Heart left ventricle (tissue), 13 donors: ENCODE data around the gene KCNJ10.
A peak's percentile ranks its signal among the peaks of the same experiment; 100 is the strongest.

Experiments
- CTCF ChIP-seq, 12 donors: fragments of 200-600 bp; sonication (generic) in 4 of 12; IDR thresholded peaks; one replicate each; pipeline versions ENCODE4 v1.5.0 to v1.8.0; 2018 to 2022; ENCODE audit warnings: antibody characterized with exemption in 12 of 12, mild to moderate bottlenecking in 5 of 12
- POLR2A ChIP-seq, 2 donors: fragments of 450-650 bp; IDR thresholded peaks; one replicate each; pipeline ENCODE4 v1.6.1; 2017; ENCODE audit warnings: antibody characterized with exemption in 2 of 2, mild to moderate bottlenecking in 2 of 2, moderate library complexity in 2 of 2
- donor health status: ischemic (EF 13 %, LVEDD 7.1; RV severe dilation, severe dysfunction).
- donor health status: DM: no; HTN: yes; CAD: no.
- donor health status: DM: no; HTN: no; CAD: no.
- donor health status: ischemic (EF 25% LVEDD 6.9; RV normal size, moderate dysfunction).
- donor health status: ischemic (EF 25% LVEDD 5.7; RV mildly dilated, moderate dysfunction).
- donor health status: ischemic (EF 35%, LVEDD 5.7; RV mildly dilated, moderate dysfunction).
- donor health status: nonischemic (EF 11% LVEDD 7.7; RV severe dilation, severe dysfunction).
- donor health status: DM: yes; HTN: yes; CAD: no.
- donor health status: PGD.
- donor health status: ischemic (EF 29% LVEDD 5.4; RV normal size, mild dysfunction).
- donor health status: nonischemic (EF 23%, LVEDD 6.1; RV moderate dilation, normal function).

GRCh38 chr1:160098852-160099561, 29.0 kb upstream of the KCNJ10 start:
- no peak for TF ChIP-seq CTCF (IDR thresholded peaks at IDR 0.05)
- TF ChIP-seq POLR2A (IDR thresholded peaks at IDR 0.05), result peak in 1 of 2 donors; percentile 32
